Measurements from ENCODE around the gene DIS3L2.

Gene DIS3L2

GRCh38 chr2:232200195-232200594 lies 238.7 kb downstream of the DIS3L2 start:
- DNase-seq = no peak

- DNase-seq = no peak
Observed at GRCh38 chr2:232203166-232203891, 241.8 kb downstream of the DIS3L2 start.

- no peak for DNase-seq
Observed at GRCh38 chr2:232203936-232204335, 242.4 kb downstream of the DIS3L2 start.

- no peak for DNase-seq
Observed at GRCh38 chr2:232204457-232204931, 243.0 kb downstream of the DIS3L2 start.

GRCh38 chr2:232207174-232207573 lies 245.7 kb downstream of the DIS3L2 start:
- no peak for DNase-seq

- no peak for DNase-seq
Observed at GRCh38 chr2:232210306-232210705, 248.8 kb downstream of the DIS3L2 start.

GRCh38 chr2:232211743-232212686 lies 250.5 kb downstream of the DIS3L2 start:
- DNase-seq = no peak

GRCh38 chr2:232213176-232213575 lies 251.7 kb downstream of the DIS3L2 start:
- DNase-seq = no peak

- no peak for DNase-seq
Observed at GRCh38 chr2:232214053-232214452, 252.5 kb downstream of the DIS3L2 start.

- DNase-seq = no peak
Observed at GRCh38 chr2:232216028-232216427, 254.5 kb downstream of the DIS3L2 start.

GRCh38 chr2:232218778-232219495 lies 257.4 kb downstream of the DIS3L2 start:
- no peak for DNase-seq

GRCh38 chr2:232219496-232219870 lies 258.0 kb downstream of the DIS3L2 start:
- peak in 1 of 2 donors; percentile 20 for DNase-seq

- no peak for DNase-seq
Observed at GRCh38 chr2:232219932-232220331, 258.4 kb downstream of the DIS3L2 start.

- no peak for DNase-seq
Observed at GRCh38 chr2:232225429-232225828, 263.9 kb downstream of the DIS3L2 start.

GRCh38 chr2:232225895-232226294 lies 264.4 kb downstream of the DIS3L2 start:
- DNase-seq = no peak

- DNase-seq = no peak
Observed at GRCh38 chr2:232228332-232228731, 266.8 kb downstream of the DIS3L2 start.

GRCh38 chr2:232228971-232229894 lies 267.7 kb downstream of the DIS3L2 start:
- DNase-seq = no peak

- DNase-seq = no peak
Observed at GRCh38 chr2:232229911-232230310, 268.4 kb downstream of the DIS3L2 start.

GRCh38 chr2:232230560-232230959 lies 269.0 kb downstream of the DIS3L2 start:
- no peak for DNase-seq

GRCh38 chr2:232231554-232231953 lies 270.0 kb downstream of the DIS3L2 start:
- DNase-seq = no peak

- DNase-seq = no peak
Observed at GRCh38 chr2:232232915-232233314, 271.4 kb downstream of the DIS3L2 start.
